SU-DHL-6 (cell line): Measurements from ENCODE around the gene FHAD1.

Experiments
- EZH2phosphoT487 ChIP-seq: fragments of 200-600 bp; sonication (generic), shearing (Covaris generic); conservative IDR thresholded peaks from 2 replicates; pipeline ENCODE4 v1.6.1; 2018; ENCODE audit warnings: mild to moderate bottlenecking, antibody characterized with exemption, low read length, moderate library complexity, mixed read lengths
- TF ChIP-seq, protein P1 (sequence below): fragments of 200-600 bp; sonication (generic); IDR thresholded peaks from one replicate; pipeline ENCODE4 v1.5.1; 2017; ENCODE audit warnings: antibody characterized with exemption, mild to moderate bottlenecking, low read length, moderate library complexity; ENCODE audit not compliant: insufficient read depth, poor library complexity, severe bottlenecking

DNA sequence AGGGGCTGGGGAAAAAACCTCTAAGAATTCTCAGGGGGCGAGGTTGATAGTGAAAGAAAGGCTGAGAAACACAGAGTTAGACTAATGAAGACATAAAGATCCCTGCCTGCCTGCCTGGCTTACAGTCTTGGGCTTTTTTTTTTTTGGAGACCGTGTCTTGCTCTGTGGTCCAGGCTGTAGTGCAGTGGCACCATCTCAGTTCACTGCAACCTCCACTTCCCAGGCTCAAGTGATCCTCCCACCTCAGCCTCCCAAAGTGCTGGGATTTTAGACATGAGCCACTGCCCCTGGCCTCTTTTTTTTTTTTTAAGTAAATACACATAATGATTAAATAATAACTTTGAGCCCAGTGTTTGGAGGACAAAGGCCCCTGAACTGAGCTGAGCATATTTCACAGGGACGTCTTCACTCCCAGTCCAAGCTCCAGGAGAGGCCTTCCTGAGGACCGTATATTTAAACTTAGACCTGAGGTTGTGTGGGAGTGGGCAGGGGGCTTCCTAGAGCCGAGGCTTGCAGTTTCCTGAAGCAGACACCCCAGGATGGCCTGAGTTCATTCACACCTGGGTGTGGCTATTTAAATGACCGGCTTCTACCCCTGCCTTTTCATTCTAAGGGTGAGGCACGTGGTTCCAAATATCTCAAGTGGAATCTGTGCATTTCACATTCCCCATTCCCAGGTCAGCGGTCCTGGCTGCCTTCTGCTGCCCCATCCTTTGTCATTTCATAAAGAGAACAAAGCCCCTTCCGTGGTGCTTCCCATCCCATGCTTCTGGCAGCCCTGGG is 146.6 kb downstream of the FHAD1 start:
- TF ChIP-seq, protein P1, sequence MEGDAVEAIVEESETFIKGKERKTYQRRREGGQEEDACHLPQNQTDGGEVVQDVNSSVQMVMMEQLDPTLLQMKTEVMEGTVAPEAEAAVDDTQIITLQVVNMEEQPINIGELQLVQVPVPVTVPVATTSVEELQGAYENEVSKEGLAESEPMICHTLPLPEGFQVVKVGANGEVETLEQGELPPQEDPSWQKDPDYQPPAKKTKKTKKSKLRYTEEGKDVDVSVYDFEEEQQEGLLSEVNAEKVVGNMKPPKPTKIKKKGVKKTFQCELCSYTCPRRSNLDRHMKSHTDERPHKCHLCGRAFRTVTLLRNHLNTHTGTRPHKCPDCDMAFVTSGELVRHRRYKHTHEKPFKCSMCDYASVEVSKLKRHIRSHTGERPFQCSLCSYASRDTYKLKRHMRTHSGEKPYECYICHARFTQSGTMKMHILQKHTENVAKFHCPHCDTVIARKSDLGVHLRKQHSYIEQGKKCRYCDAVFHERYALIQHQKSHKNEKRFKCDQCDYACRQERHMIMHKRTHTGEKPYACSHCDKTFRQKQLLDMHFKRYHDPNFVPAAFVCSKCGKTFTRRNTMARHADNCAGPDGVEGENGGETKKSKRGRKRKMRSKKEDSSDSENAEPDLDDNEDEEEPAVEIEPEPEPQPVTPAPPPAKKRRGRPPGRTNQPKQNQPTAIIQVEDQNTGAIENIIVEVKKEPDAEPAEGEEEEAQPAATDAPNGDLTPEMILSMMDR, result no peak
- no peak for TF ChIP-seq EZH2phosphoT487
